Islet precursor cell (in vitro differentiated cells): ENCODE data around the gene MCOLN3.
A peak's percentile ranks its signal among the peaks of the same experiment; 100 is the strongest.

Experiments used
- DNase-seq: peaks from one replicate; pipeline ENCODE4 v3.0.0-alpha.2; 2018

MCOLN3 gene

GRCh38 chr1:85048296-85049064 is at the start of gene MCOLN3:
MCOLN3 (minus strand) TSS chr1:85048500; CDS start chr1:85045360, 3,140 bp downstream.
- DNase-seq: peak; percentile 85

- DNase-seq: no peak
Observed at GRCh38 chr1:85093644-85094043, 45.3 kb upstream of the MCOLN3 start.

- peak; percentile 61 for DNase-seq
Observed at GRCh38 chr1:85091671-85092280, 43.5 kb upstream of the MCOLN3 start.

- no peak for DNase-seq
Observed at GRCh38 chr1:85090225-85090624, 41.9 kb upstream of the MCOLN3 start.

- DNase-seq: no peak
Observed at GRCh38 chr1:85089203-85089602, 40.9 kb upstream of the MCOLN3 start.

- no peak for DNase-seq
Observed at GRCh38 chr1:85088408-85088784, 40.1 kb upstream of the MCOLN3 start.

- no peak for DNase-seq
Observed at GRCh38 chr1:85087659-85088407, 39.5 kb upstream of the MCOLN3 start.

GRCh38 chr1:85085417-85085816 is 37.1 kb upstream of the MCOLN3 start:
- no peak for DNase-seq

- no peak for DNase-seq
Observed at GRCh38 chr1:85078903-85079302, 30.6 kb upstream of the MCOLN3 start.

- no peak for DNase-seq
Observed at GRCh38 chr1:85074365-85074964, 26.2 kb upstream of the MCOLN3 start.

GRCh38 chr1:85070972-85071492 is 22.7 kb upstream of the MCOLN3 start:
- DNase-seq: no peak

GRCh38 chr1:85068846-85069245 is 20.5 kb upstream of the MCOLN3 start:
- DNase-seq: no peak

- DNase-seq: no peak
Observed at GRCh38 chr1:85065550-85065949, 17.2 kb upstream of the MCOLN3 start.

- no peak for DNase-seq
Observed at GRCh38 chr1:85062425-85063026, 14.2 kb upstream of the MCOLN3 start.

- peak; percentile 97 for DNase-seq
Observed at GRCh38 chr1:85061711-85062424, 13.6 kb upstream of the MCOLN3 start.

- no peak for DNase-seq
Observed at GRCh38 chr1:85060038-85060437, 11.7 kb upstream of the MCOLN3 start.

GRCh38 chr1:85059563-85059962 is 11.3 kb upstream of the MCOLN3 start:
- DNase-seq: no peak

- DNase-seq: no peak
Observed at GRCh38 chr1:85058786-85059185, 10.5 kb upstream of the MCOLN3 start.

GRCh38 chr1:85058311-85058710 is 10.0 kb upstream of the MCOLN3 start:
- DNase-seq: no peak

- DNase-seq: no peak
Observed at GRCh38 chr1:85054664-85055063, 6.4 kb upstream of the MCOLN3 start.

GRCh38 chr1:85049735-85050166 is 1.5 kb upstream of the MCOLN3 start:
- DNase-seq: peak; percentile 67
